RWPE1 (cell line): ENCODE results near the gene TST.

Experiments used
- CTCF ChIA-PET: fragments of 350-600 bp; sonication (Branson Sonifier 250); formaldehyde crosslinking; extraction: SDS; loops from one replicate; lab custom pipeline; 2021; lab: Yijun Ruan, JAX
- POLR2A ChIA-PET: fragments of 400-600 bp; formaldehyde crosslinking; extraction: SDS; loops from one replicate; lab custom pipeline; 2020; ENCODE audit warnings: antibody characterized with exemption; ENCODE audit not compliant: low non-redundant PET; lab: Yijun Ruan, JAX
- DNase-seq: peaks from one replicate; pipeline ENCODE4 v3.0.0; 2012; ENCODE audit warnings: low spot score
- H3K27ac ChIP-seq: fragments of 450-650 bp; 2 replicates; pipeline ENCODE4 v1.5.1; 2017
- CTCF ChIP-seq: fragments of 450-650 bp; conservative IDR thresholded peaks from 2 replicates; pipeline ENCODE4 v1.5.1; 2017; ENCODE audit warnings: low read depth, mild to moderate bottlenecking

Gene TST

GRCh38 chr22:36961626-36962025, 57.6 kb downstream of the TST start:
- no peak for TF ChIP-seq CTCF
- H3K27ac ChIP-seq, result no peak overlapping the region
- ChIA-PET CTCF (no interaction called here), POLR2A (no interaction called here)
- no peak for DNase-seq
